NCI-H1694 (cell line): ENCODE data around the gene CPAMD8.
"Not testable (repeated sequence)": the region's sequence is repeated elsewhere in the genome, so short reads cannot be mapped to it uniquely, and the experiment has no call there.

ENCODE experiments used
- DNase-seq: peaks from one replicate; lab custom pipeline; 2025; lab: John Stamatoyannopoulos, UW

Gene CPAMD8

DNA sequence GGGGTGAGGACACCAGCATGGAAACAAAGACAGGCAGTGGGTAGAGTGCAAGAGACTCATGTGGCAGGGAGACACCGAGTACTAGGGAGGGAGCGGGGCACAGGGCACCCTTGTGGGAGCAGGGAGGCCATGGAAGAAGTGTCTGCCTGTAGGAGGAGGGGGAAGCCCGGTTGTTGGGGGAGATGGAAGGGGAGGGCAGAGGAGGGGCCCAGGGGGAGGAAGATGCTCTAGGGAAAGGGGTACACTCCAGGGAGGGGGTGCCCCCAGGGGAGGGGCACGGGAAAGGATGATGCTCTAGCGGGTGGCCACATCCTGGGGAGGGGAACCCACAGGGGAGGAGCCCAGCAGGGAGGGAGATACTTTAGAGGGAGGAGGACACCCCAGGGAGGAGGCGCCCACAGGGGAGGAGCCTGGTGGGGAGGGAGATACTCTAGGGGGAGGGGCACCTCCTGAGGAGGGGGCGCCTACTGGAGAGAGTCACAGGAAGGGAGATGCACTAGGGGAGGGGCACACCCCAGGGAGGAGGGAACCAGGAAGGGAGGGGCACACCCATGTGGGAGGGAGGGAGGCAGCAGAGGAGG is 24.9 kb downstream of the CPAMD8 start:
- DNase-seq: no peak

DNA sequence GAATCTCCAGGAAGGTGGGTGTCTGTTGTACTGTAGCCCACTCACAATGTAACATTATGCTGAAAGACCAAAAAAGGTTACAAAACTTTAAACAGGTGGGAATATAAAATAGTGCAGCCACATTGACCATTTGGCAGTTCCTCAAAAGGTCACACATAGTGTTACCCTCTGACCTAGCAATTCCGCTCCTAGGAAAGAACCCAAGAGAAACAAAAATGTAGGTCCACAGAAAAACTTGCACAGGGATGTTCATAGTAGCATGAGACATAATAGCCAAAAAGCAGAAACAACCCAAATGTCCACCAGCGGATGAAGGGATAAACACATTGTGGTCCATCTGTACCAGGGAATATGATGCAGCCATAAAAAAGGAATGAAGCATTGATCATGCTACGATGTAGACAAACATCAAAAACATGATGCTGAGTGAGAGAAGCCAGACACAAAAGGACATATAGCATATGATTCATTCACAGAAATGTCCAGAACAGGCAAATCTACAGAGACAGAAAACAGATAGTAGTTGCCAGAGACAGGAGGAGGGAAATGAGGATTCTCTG is 27.9 kb downstream of the CPAMD8 start:
- no peak for DNase-seq

DNA sequence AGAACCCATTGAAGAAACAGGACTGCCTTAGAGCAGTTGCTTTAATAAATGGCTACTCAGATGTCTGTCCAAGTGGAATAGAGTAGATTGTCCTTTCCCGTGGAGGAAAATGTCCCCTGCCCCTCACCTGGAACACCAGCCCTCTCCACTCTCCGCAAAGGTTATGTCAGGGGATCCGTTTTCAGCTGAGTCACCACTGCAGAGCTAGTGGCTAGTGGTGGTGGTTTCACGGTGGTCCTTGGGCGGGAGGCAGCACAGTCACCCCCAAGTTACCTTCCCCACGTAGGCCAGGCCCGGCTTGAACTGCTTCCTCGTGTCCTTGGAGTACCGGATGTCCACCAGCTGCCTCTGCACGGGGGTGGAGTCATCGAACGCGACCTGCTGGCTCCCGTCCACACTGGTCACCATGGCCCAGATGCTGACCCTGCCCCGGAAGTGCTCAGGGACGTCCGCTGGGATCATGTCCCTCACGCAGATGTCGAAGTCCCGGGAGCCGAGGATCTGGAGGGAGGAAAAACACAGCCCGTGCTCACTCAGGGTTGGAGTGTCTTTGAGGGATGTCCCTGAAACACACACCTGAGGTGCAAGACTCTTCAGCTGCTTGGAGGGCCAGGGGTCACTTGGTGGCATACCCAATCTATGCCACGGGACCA is 29.6 kb downstream of the CPAMD8 start:
- DNase-seq: not testable (repeated sequence)

DNA sequence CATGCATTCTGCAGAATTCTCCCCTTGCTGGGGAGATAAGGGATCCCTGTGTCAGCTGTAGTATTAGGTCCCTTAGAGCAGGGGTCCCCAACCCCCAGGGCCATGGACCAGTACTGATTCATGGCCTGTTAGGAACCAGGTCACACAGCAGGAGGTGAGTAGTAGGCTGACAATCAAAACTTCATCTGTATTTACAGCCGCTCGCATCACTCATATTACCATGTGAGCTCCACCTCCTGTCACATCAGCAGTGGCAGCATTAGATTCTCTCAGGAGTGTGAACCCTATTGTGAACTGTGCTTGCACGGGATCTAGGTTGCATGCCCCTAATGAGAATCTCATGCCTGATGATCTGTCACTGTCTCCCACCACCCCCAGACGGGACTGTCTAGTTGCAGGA is 37.9 kb downstream of the CPAMD8 start:
- no peak for DNase-seq

DNA sequence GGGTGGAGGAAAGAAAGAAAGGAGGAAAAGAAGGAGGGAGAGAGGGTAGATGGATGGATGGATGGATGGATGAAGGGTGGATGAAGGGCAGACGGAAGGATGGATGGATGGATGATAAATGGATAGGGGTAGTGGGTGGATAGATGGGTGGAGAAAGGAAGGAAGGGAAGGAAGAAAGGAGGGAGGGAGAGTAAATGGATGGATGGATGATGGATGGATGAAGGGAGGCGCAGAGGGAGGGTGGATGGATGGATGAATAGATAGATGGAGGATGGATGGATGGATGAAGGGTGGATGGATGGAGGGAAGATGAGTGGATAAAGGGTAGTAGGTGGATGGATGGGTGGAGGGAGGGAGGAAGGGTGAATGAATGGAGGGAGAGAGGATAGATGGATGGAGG is 41.2 kb downstream of the CPAMD8 start:
- no peak for DNase-seq

DNA sequence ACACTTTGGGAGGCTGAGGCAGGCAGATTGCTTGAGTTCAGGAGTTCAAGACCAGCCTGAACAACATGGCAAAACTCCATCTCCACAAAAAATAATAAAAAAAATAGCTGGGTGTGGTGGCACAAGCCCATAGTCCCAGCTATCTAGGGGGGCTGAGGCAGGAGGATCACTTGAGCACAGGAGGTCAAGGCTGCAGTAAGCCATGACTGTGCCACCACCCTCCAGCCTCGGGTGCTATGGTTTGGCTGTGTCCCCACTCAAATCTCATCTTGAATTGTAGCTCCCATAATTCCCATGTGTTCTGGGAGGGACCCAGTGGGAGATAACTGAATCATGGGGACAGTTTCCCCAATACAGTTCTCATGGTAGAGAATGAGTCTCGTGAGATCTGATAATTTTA is 44.0 kb downstream of the CPAMD8 start:
- not testable (repeated sequence) for DNase-seq

DNA sequence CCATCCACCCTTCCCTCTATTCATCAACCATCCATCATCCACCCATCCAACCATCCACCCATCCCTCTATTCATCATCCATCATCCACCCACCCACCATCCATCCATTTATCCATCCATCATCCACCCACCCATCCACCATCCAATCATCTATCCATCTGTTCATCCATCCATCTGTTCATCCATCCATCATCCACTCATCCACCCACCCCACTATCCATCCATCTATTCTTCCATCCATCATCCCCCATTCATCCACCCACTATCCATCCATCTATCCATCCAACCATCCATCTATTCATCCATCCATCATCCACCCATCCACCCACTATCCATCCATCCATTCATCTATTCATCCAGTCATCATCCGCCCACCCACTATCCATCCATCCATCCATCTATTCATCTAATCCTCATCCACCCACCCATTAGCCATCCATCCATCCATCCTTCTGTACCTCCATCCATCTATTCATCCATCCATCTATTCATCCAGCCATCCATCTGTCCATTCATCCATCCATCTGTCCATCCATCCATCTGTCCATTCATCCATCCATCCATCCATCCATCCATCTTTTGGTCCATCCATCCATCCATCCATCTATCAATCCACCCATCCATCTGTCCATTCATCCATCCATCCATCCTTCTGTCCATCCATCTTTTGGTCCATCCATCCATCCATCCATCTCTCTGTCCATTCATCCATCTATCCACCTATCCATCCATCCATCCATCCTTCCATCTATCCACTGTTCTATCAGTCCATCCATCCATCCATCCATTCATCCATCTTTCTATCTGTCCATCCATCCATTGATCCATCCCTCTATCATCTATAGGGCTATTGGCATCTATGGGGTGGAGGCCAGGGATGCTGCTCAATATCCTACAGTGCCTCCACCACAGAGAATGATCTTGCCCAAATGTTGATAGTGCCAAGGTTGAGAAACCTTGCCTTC is 47.5 kb downstream of the CPAMD8 start:
- no peak for DNase-seq

DNA sequence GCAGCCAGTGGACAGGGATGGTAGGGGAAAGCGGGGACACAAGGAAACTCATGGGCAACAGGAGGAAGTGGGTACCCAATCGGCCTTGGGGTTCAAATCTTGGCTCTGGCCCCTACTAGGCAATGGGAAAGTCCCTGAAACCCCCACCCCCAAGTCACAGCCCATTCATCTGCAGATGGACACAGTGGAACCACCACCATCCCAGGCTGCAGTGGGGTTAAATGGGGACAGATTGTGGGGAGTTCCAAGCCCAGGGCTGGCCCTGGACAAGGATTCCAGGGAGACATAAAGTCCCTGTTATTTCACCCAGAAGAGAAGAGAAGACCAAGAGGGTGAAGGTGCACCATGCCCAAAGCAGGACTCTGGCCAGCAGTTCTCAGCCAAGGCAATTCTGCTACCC is 48.5 kb downstream of the CPAMD8 start:
- no peak for DNase-seq

DNA sequence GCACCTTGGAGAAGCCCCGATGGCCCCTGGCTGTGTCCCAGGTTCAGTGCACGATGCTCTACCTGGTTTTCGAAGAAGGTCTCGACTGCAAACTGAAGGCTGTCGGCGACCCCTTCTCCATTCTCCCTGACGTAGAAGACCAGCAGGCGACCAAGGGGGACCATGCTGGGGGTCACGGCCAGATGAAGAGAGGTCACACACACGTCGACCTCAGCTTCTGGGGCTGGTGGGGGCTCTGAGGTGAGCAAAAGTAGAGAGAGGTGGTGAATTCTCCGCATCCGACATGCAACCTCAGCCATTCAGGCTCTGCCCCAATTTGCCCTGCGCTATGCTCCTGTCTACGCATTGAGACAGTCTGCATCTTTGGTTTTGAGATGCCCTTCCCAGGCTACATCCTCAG is 49.3 kb downstream of the CPAMD8 start:
- no peak for DNase-seq

DNA sequence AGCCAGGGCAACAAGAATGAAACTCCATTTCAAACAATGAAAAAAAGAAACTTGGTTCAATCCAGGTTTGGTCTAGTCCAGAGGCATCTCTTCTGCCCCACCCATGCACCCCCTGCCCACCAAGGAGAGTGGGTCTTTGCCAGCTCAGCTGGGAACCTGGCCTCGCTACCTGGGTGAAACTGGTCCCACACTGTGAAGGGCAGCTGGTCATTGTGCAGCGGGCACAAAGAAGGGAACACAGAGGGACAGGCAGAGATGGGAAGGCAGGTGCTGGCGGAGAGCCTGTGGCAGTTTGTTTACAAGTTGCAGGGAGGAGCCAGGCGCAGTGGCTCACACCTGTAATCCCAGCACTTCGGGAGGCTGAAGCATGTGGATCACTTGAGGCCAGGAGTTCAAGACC is 50.2 kb downstream of the CPAMD8 start:
- DNase-seq: no peak

DNA sequence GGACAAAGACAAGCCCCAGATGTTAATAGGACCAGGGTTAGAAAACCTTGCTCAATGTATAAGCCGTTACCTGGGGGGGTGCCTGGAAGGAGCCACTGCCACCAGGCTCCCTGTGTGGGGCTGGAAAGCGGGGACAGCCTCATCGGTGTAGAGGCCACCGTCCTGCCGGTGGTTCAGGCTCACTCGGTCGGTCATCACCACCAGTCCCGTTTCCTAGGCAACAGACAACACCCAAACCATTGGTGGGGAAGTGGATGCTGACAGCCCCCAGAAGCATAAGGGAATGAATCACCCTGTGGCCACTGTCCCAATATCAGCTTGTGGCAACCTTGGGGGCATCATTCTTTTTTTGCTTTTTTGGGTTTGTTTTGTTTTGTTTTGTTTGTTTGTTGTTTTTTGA is 55.8 kb downstream of the CPAMD8 start:
- no peak for DNase-seq

DNA sequence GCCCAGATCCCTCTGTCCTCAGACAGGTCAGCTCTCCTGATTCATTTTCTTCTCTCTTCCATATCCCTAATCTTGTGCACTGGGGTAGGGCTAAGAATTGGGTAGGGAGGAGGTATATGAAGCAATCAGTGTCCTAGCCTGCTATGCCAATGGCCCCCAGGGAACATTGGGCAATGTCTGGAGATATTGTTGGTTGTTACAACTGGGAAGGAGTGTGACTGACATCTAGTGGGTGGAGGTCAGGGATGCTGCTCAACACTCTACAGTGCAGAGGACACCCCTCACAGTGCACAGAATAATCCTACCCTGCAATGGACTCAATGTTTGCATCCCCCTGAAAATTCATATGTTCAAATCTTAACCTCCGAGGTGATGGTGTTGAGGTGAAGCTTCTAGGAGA is 57.5 kb downstream of the CPAMD8 start:
- no peak for DNase-seq

DNA sequence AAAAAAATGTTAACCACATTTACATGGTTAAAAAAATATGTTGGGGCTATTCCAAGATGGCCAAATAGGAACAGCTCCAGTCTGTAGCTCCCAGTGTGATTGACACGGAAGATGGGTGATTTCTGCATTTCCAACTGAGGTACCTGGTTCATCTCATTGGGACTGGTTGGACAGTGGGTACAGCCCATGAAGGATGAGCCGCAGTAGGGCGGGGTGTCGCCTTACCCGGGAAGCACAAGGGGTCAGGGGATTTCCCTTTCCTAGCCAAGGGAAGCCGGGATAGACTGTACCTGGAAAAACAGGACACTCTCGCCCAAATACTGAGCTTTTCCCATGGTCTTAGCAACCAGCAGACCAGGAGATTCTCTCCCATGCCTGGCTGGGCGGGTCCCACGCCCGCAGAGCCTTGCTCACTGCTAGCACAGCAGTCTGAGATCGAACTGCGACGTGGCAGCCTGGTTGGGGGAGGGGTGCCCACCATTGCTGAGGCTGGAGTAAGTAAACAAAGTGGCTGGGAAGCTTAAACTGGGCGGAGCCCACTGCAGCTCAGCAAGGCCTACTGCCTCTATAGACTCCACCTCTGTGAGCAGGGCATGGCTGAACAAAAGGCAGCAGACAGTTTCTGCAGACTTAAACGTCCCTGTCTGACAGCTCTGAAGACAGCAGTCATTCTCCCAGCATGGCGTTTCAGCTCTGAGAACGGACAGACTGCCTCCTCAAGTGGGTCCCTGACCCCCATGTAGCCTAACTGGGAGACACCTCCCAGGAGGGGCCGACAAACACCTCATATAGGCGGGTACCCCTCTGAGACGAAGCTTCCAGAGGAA is 65.4 kb downstream of the CPAMD8 start:
- not testable (repeated sequence) for DNase-seq

DNA sequence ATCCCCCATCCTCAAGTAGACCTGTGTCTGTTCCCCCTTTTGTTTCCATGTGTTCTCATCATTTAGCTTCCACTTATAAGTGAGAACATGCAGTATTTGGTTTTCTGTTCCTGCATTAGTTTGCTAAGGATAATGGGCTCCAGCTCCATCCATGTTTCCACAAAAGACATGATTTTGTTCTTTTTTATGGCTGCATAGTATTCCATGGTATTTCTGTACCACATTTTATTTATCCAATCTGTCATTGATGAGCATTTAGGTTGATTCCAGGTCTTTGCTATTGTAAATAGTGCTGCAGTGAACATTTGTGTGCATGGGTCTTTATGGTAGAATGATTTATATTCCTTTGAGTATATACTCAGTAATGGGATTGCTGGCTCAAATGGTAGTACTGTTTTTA is 68.3 kb downstream of the CPAMD8 start:
- not testable (repeated sequence) for DNase-seq

DNA sequence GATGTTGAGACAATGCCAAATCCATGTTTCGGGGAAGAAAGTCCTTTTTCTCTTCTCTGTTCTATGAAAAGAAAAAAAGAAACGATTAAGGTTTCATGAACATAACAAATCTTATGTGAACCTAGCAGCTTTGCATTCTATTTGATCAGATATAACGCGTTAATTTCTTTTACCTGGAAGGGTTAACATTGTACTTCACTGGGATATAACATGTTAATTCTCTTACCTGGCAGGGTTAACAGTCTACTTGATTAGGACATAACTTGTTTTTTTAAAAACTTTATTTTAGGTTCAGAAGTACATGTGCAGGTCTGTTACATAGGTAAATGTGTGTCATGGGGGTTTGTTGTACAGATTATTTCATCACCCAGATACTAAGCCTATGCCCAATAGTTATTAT is 68.8 kb downstream of the CPAMD8 start:
- no peak for DNase-seq

DNA sequence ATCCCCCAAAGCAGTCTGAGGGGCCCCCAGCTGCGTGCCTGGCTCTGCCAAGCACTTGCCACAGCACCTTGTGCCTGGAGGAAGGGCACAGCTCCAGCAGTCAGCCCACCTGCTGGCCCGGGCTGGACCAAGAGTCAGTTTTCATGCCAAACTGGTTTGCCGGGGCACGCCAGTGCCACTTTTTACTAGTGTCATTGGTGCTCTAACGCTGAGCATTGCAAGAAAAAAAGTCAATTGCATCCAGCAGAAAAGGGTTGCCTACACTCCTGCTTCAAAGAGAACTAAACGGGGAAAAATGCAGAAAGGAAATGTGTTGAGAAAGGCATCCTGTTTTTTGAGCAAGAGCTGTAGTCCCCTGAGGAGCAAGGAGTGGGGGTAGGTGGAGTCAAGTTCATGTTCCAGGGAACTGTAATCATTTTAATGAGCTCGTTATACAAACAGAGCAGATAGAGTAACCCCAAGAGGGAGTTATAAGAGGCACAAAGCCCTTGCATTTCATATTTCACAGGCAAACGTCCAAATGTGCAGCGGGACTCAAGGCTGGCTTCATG is 69.4 kb downstream of the CPAMD8 start:
- no peak for DNase-seq

DNA sequence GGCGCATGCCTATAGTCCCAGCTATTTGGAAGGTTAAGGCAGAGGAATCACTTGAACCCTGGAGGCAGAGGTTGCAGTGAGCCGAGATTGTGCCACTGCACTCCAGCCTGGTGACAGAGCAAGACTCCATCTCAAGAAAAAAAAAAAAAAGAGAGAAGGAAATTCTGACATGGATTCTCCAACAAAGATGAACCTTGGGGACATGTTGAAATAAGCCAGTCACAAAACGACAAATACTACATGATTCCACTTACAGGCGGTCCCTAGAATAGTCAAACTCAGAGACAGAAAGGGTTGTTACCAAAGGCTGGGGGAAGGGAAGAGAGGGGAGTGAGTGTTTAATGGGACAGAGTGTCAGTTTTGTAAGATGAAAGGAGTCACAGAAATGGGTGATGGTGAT is 71.4 kb downstream of the CPAMD8 start:
- DNase-seq: no peak

DNA sequence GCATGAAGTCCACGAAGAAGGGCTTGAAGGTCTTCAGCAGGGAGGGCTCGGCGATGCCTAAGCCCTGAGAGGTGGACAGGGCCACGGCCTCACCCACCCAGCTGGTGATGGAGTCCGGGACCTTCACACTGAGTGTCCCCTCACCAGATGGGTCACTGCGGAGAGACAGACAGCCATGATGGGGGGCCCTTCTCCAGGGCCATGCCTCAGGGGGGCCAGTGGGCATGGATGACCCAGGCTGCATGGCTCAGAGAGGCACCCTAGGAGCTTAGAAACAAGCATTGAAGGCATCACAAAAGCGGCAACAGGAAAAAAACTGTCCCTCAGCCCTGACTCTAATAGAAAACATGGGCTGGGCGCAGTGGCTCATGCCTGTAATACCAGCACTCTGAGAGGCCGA is 74.6 kb downstream of the CPAMD8 start:
- DNase-seq: no peak

DNA sequence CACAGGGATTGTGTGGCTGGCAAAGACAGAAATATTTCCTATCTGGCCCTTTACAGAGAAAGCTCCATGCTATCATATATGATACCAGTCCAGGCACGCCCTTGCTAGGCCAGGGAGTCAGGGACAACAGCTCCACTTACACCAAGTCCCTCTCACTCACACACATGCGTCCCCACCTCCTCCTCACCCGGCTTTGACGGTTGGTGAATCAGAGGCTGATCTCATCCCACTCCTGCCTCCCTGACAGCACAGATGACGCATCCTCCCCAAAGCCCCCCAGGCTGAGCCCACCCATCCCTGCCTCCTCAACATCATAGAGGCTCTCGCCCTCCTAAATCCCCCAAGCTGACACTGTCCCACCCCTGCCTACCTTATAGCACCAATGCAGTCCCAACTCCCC is 75.1 kb downstream of the CPAMD8 start:
- DNase-seq: no peak

DNA sequence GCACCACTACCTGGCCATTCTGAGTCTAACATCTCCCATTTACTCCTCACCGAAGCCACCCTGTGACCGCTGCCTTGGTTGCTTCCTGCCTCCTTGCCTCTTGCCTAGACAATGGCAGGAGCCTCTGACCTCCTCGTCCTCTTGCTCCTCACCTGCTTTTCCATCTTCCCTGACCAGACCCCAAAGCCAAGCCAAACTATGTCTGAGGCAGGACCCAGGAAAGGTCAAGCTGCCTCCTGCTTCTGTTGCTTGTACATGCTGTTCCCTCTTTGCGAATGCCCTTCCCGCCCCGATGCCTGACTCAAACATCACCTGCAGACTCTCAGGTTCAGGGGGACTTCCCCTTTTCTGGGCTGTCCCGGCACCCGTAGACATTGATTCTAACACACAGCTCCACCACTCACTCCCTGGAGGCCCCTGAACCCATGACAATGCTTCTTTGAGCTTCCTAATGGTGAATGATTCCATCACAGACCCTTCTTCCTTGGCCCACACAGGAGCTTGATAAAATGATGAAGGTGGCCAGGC is 77.0 kb downstream of the CPAMD8 start:
- DNase-seq: no peak
